Gastrocnemius medialis (tissue), 4 donors: ENCODE data around the gene CDH1. TPM values are rescaled to one million over a fixed set of nuclear protein-coding genes. Genes with fewer than 3 reads are reported as not detected.

Experiments used
- ATAC-seq, 2 donors: fragments of 150-250 bp; one replicate each; pipeline ENCODE4 v1.9.1; 2016
- DNase-seq, 2 donors: peaks; one replicate each; pipeline ENCODE4 v3.0.0-alpha.2; 2019
- H3K27ac ChIP-seq, 4 donors: fragments of 200-600 bp; sonication (generic); 1 replicate in 1 of 4; 2 replicates in 3 of 4; pipeline ENCODE4 v1.5.1; 2016 to 2018; ENCODE audit warnings: mild to moderate bottlenecking in 2 of 4, moderate library complexity in 1 of 4
- H3K27me3 ChIP-seq, 3 donors: fragments of 200-600 bp; sonication (generic) in 2 of 3; 1 replicate in 1 of 3; 2 replicates in 2 of 3; pipeline versions ENCODE4 v1.5.1 to v1.6.0; 2016 to 2019; ENCODE audit warnings: mild to moderate bottlenecking in 1 of 3, moderate library complexity in 1 of 3
- H3K36me3 ChIP-seq, 2 donors: fragments of 200-600 bp; sonication (generic) in 1 of 2; one replicate each; pipeline ENCODE4 v1.5.1; 2017 to 2018
- H3K4me1 ChIP-seq, 2 donors: fragments of 200-600 bp; sonication (generic) in 1 of 2; one replicate each; pipeline ENCODE4 v1.5.1; 2016 to 2017; ENCODE audit warnings: mild to moderate bottlenecking in 2 of 2
- H3K4me3 ChIP-seq, 4 donors: fragments of 200-600 bp; sonication (generic) in 3 of 4; 1 replicate in 1 of 4; 2 replicates in 3 of 4; pipeline ENCODE4 v1.5.1; 2016 to 2019; ENCODE audit warnings: mild to moderate bottlenecking in 2 of 4
- H3K9me3 ChIP-seq, 3 donors: fragments of 200-600 bp; sonication (generic) in 2 of 3; 1 replicate in 1 of 3; 2 replicates in 2 of 3; pipeline ENCODE4 v1.5.1; 2016 to 2019
- CTCF ChIP-seq, 5 experiments: fragments of 450-650 bp in 3 of 5; fragments of 200-600 bp in 2 of 5; sonication (generic) in 2 of 5; IDR thresholded peaks in 4 of 5; conservative IDR thresholded peaks in 1 of 5; 1 replicate in 4 of 5; 2 replicates in 1 of 5; pipeline ENCODE4 v1.5.1; 2016 to 2019; ENCODE audit warnings: antibody characterized with exemption in 5 of 5, mild to moderate bottlenecking in 3 of 5, moderate library complexity in 3 of 5
- POLR2A ChIP-seq, 2 donors: fragments of 450-650 bp; IDR thresholded peaks; one replicate each; pipeline ENCODE4 v1.6.1; 2017; ENCODE audit warnings: antibody characterized with exemption in 2 of 2, mild to moderate bottlenecking in 2 of 2, moderate library complexity in 2 of 2
- in situ Hi-C, 4 donors: fragments of 200-750 bp; cut with MboI; loops; one replicate each; pipeline versions ENCODE4 v1.15.0 to v1.8.0; 2017; ENCODE audit warnings: low sequenced_read_pairs in 4 of 4
- intact Hi-C: fragments of 100-400 bp; cut with DNase I; formaldehyde crosslinking; loops from one replicate; pipeline ENCODE4 v1.15.1; 2023; ENCODE audit warnings: low total_unique reads
- total RNA-seq, 4 donors: library from RNA; depleted of rRNA; stranded (reverse); fragments of >200 nt; gene quantifications; one replicate each; pipeline versions ENCODE4 v1.1.0 to v1.2.3, GENCODE V29; 2016

Gene CDH1
- total RNA-seq, 4 donors from 2014 or later = 0.20 to 1.3 (median 0.20) TPM; not detected in 1

- DNase-seq = no peak
- Histone ChIP-seq H3K4me1 (no peaks in the 10 kb centered on the region), H3K36me3 (no peaks in the 10 kb centered on the region), H3K4me3 (no peak overlapping the region), H3K27me3 (no peaks in the 10 kb centered on the region), H3K27ac (no peak overlapping the region), H3K9me3 (no peaks in the 10 kb centered on the region)
- no peak for TF ChIP-seq POLR2A (IDR thresholded peaks at IDR 0.05)
- no peak for TF ChIP-seq CTCF (IDR thresholded peaks at IDR 0.05 in 4 of 5, conservative IDR thresholded peaks at IDR 0.05 in 1 of 5)
- intact Hi-C loops (no loop called here), in situ Hi-C loops (no loop called here)
- no peak for ATAC-seq
Observed at GRCh38 chr16:68698091-68698490, 39.0 kb upstream of the CDH1 start.

DNA sequence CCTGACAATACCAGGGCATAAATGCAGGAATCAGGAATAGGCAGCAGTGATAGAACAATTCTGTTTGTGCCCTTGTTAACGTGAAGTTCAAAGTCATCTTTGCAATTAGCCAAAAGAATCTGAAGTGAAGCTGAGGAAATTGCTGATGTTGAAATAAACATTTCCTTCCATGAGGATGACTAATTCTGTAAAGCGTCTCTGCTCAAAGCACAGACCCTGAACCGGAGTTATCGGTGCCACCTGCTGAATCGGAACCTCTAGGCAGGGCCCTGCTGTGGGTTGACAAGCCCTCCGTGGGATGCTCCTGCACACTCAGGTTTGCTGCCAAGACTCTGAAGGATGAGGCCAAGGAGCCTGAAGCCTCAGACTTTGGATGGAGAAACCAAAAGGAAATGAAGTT, 37.0 kb upstream of the CDH1 start:
- Histone ChIP-seq H3K4me3 (no peak overlapping the region), H3K27ac (no peak overlapping the region), H3K27me3 (no peaks in the 10 kb centered on the region), H3K9me3 (no peaks in the 10 kb centered on the region), H3K4me1 (no peaks in the 10 kb centered on the region), H3K36me3 (no peaks in the 10 kb centered on the region)
- intact Hi-C loops = no loop called here
- ATAC-seq = no peak
- no peak for TF ChIP-seq POLR2A (IDR thresholded peaks at IDR 0.05)
- TF ChIP-seq CTCF (IDR thresholded peaks at IDR 0.05 in 4 of 5, conservative IDR thresholded peaks at IDR 0.05 in 1 of 5) = no peak
- in situ Hi-C loops = no loop called here
- no peak for DNase-seq

- Histone ChIP-seq H3K4me3 (no peak overlapping the region), H3K4me1 (no peaks in the 10 kb centered on the region), H3K36me3 (no peaks in the 10 kb centered on the region), H3K27me3 (no peaks in the 10 kb centered on the region), H3K9me3 (no peaks in the 10 kb centered on the region), H3K27ac (no peak overlapping the region)
- DNase-seq (no peak), ATAC-seq (no peak)
- TF ChIP-seq CTCF (IDR thresholded peaks at IDR 0.05 in 4 of 5, conservative IDR thresholded peaks at IDR 0.05 in 1 of 5) (no peak), POLR2A (IDR thresholded peaks at IDR 0.05) (no peak)
- intact Hi-C loops = no loop called here
- in situ Hi-C loops = no loop called here
Observed at GRCh38 chr16:68700831-68701230, 36.3 kb upstream of the CDH1 start.

DNA sequence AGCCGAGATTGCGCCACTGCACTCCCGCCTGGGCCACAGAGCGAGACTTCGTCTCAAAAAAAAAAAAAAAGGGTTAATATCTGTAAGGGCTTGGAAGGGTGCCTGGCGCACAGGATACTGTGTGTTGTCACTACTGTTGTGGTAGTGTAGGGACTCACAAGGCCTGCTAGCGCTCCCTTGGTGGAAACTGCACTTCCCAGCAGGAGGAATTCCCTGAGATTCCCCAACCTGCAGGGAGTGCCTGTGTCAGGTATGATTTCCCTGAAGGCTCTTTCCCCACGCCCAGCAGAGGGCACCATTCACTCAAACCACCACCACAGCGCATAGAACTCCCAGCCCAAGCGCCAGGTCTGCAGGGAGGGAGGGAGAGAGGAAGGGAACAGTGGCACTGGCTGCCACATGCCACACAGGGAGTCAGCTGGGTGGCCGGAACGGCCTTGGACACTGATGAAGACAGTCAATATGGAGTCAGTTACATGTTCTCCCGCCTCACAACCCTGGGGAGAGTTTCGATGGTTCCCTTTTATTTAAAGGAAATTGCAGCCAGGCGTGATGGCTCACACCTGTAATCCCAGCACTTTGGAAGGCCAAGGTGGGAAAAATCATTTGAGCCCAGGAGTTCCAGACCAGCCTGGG, 32.7 kb upstream of the CDH1 start:
- H3K9me3 ChIP-seq = no peaks in the 10 kb centered on the region
- ATAC-seq = no peak
- no peaks in the 10 kb centered on the region for H3K36me3 ChIP-seq
- peak in 1 of 2 donors; percentile 17 for DNase-seq
- H3K27ac ChIP-seq = no peak overlapping the region
- H3K4me3 ChIP-seq = no peak overlapping the region
- in situ Hi-C loops = no loop called here
- intact Hi-C loops = no loop called here
- H3K27me3 ChIP-seq = no peaks in the 10 kb centered on the region
- H3K4me1 ChIP-seq = no peaks in the 10 kb centered on the region
- TF ChIP-seq CTCF (IDR thresholded peaks at IDR 0.05 in 4 of 5, conservative IDR thresholded peaks at IDR 0.05 in 1 of 5) = peak in 1 of 5 experiments; percentile 25
- no peak for TF ChIP-seq POLR2A (IDR thresholded peaks at IDR 0.05)
